Heart left ventricle (tissue), 16 donors: ENCODE measurements around the gene DZIP1. TPM values are rescaled to one million over a fixed set of nuclear protein-coding genes. Genes with fewer than 3 reads are reported as not detected.
"Not testable (repeated sequence)": the region's sequence is repeated elsewhere in the genome, so short reads cannot be mapped to it uniquely, and the experiment has no call there.

Source experiments
- ATAC-seq, 4 donors: fragments of 200-7000 bp; cut with Tn5 transposase; one replicate each; pipeline ENCODE4 v1.9.1; 2020 to 2022; ENCODE audit warnings: moderate library complexity in 4 of 4, mild to moderate bottlenecking in 3 of 4, moderate number of reproducible peaks in 1 of 4
- DNase-seq, 5 donors: peaks; one replicate each; pipeline ENCODE4 v3.0.0-alpha.2; 2020
- H3K27ac ChIP-seq, 12 donors: fragments of 200-600 bp; sonication (generic) in 4 of 12; one replicate each; pipeline versions ENCODE4 v1.5.0 to v1.8.0; 2016 to 2022; ENCODE audit warnings: mild to moderate bottlenecking in 2 of 12
- H3K27me3 ChIP-seq, 9 donors: fragments of 200-600 bp; sonication (generic) in 2 of 9; one replicate each; pipeline versions ENCODE4 v1.5.1 to v1.8.0; 2016 to 2022; ENCODE audit warnings: mild to moderate bottlenecking in 3 of 9
- H3K36me3 ChIP-seq, 9 donors: fragments of 200-600 bp; sonication (generic) in 2 of 9; one replicate each; pipeline versions ENCODE4 v1.5.0 to v1.8.0; 2018 to 2022; ENCODE audit warnings: mild to moderate bottlenecking in 2 of 9
- H3K4me1 ChIP-seq, 12 donors: fragments of 200-600 bp; sonication (generic) in 4 of 12; one replicate each; pipeline versions ENCODE4 v1.5.0 to v1.8.0; 2016 to 2022; ENCODE audit warnings: mild to moderate bottlenecking in 3 of 12
- H3K4me3 ChIP-seq, 12 donors: fragments of 200-600 bp; sonication (generic) in 4 of 12; one replicate each; pipeline versions ENCODE4 v1.5.0 to v1.8.0; 2017 to 2022; ENCODE audit warnings: mild to moderate bottlenecking in 9 of 12, moderate library complexity in 4 of 12
- H3K9me3 ChIP-seq, 12 donors: fragments of 200-600 bp; sonication (generic) in 4 of 12; one replicate each; pipeline versions ENCODE4 v1.5.0 to v1.8.0; 2016 to 2022; ENCODE audit warnings: mild to moderate bottlenecking in 1 of 12
- CTCF ChIP-seq, 12 donors: fragments of 200-600 bp; sonication (generic) in 4 of 12; IDR thresholded peaks; one replicate each; pipeline versions ENCODE4 v1.5.0 to v1.8.0; 2018 to 2022; ENCODE audit warnings: antibody characterized with exemption in 12 of 12, mild to moderate bottlenecking in 5 of 12
- POLR2A ChIP-seq, 2 donors: fragments of 450-650 bp; IDR thresholded peaks; one replicate each; pipeline ENCODE4 v1.6.1; 2017; ENCODE audit warnings: antibody characterized with exemption in 2 of 2, mild to moderate bottlenecking in 2 of 2, moderate library complexity in 2 of 2
- WGBS, 4 donors: extraction: QIAGEN DNeasy Blood & Tissue Kit in 2 of 4; methylation state at CpG; one replicate each; pipeline versions ENCODE4 v1.1.5 to v1.1.7; 2013 to 2018; 5-methylcytosine and 5-hydroxymethylcytosine counted together
- intact Hi-C, 10 donors: fragments of 100-400 bp; cut with DNase I; formaldehyde crosslinking; loops; one replicate each; pipeline versions ENCODE4 v1.11.1 to v1.14.2; 2022
- long read RNA-seq, 3 donors: library from polyadenylated mRNA; unstranded; transcript quantifications; one replicate each; pipeline ENCODE4 v2.0.0, GENCODE V29; 2020 to 2021
- polyA plus RNA-seq, 2 donors: library from polyadenylated mRNA; stranded (reverse); fragments of 200-250 nt; gene quantifications; one replicate each; pipeline ENCODE4 v1.2.3, GENCODE V29; 2013
- total RNA-seq, 9 donors: library from RNA; depleted of rRNA in 2 of 9; stranded (reverse); fragments of >200 nt in 2 of 9; fragmentation: NEBNext Ultra II Directional in 3 of 9; extraction: Animal tissue kit (Norgen Biotek cat#: 25700) in 3 of 9; gene quantifications; one replicate each; pipeline versions ENCODE4 v1.1.0 to v1.2.4, GENCODE V29; 2016 to 2023
- donor health status: ischemic (EF 13 %, LVEDD 7.1; RV severe dilation, severe dysfunction).
- donor health status: healthy with polysubstance abuse.
- donor health status: DM: no; HTN: yes; CAD: no.
- donor health status: DM: no; HTN: no; CAD: no.
- donor health status: ischemic (EF 25% LVEDD 6.9; RV normal size, moderate dysfunction).
- donor health status: ischemic (EF 25% LVEDD 5.7; RV mildly dilated, moderate dysfunction).
- donor health status: healthy.
- donor health status: DM: yes; HTN: yes; CAD: no.
- donor health status: ischemic (EF 35%, LVEDD 5.7; RV mildly dilated, moderate dysfunction).
- donor health status: nonischemic (EF 11% LVEDD 7.7; RV severe dilation, severe dysfunction).
- donor health status: DM: yes; HTN: yes; CAD: no.
- donor health status: PGD.
- donor health status: ischemic (EF 29% LVEDD 5.4; RV normal size, mild dysfunction).
- donor health status: nonischemic (EF 23%, LVEDD 6.1; RV moderate dilation, normal function).

Gene DZIP1
- total RNA-seq (1 to 10 TPM; 2.3 to 6.9 (median 5.1) TPM), polyA plus RNA-seq (1 to 10 TPM; 1.9 TPM)
- long read RNA-seq, donor 1, partial matches to known transcripts: 0 of 1 reads
- long read RNA-seq, donor 1, other reads (novel, unspliced or antisense): 1 of 1 reads
- long read RNA-seq, donor 2, partial matches to known transcripts: 2 of 3 reads
- long read RNA-seq, donor 2, other reads (novel, unspliced or antisense): 1 of 3 reads
- long read RNA-seq, donor 3, partial matches to known transcripts: 2 of 3 reads
- long read RNA-seq, donor 3, other reads (novel, unspliced or antisense): 1 of 3 reads

GRCh38 chr13:95644601-95645052 lies at the start of gene DZIP1:
Gene DZIP1, minus strand, starts transcription at chr13:95644706. Its CDS starts 2,677 bp downstream, at chr13:95642029.
- no peaks in the 10 kb centered on the region for H3K36me3 ChIP-seq
- peak within 1 kb of the TSS; percentile 55 to 89 (median 66) for H3K4me3 ChIP-seq
- no peaks in the 10 kb centered on the region for H3K9me3 ChIP-seq
- ATAC-seq (peak; percentile 90 to 95 (median 92)), DNase-seq (peak; percentile 81 to 88 (median 84))
- peaks cover 0 to 31% (median 14%) of the 10 kb centered on the region in 12 donors for H3K4me1 ChIP-seq
- peak within 1 kb of the TSS in 11 of 12 donors; percentile 42 to 85 (median 64) for H3K27ac ChIP-seq
- H3K27me3 ChIP-seq: peaks cover 0 to 54% (median 13%) of the 10 kb centered on the region in 9 donors
- peak in 1 of 2 donors; percentile 17 for TF ChIP-seq POLR2A (IDR thresholded peaks at IDR 0.05)
- TF ChIP-seq CTCF (IDR thresholded peaks at IDR 0.05): no peak
- 1 to 5% (median 2%) methylated on average over 15 to 30 of the region's 30 CpGs for whole genome bisulfite sequencing, 4 donors
- intact Hi-C loops: no loop called here

- 98 to 100% (median 99%) methylated on average over 3 to 28 of the region's 28 CpGs; no CpG with 5 or more reads in 1 of the 4 donors for WGBS, 4 donors
- H3K27ac ChIP-seq, DNase-seq, ATAC-seq, H3K36me3 ChIP-seq, H3K4me3 ChIP-seq, intact Hi-C loops, H3K27me3 ChIP-seq: not testable (repeated sequence)
- Histone ChIP-seq H3K4me1 (peaks cover 0 to 29% (median 3%) of the 10 kb centered on the region in 12 donors), H3K9me3 (peaks cover 0 to 18% (median 0%) of the 10 kb centered on the region in 12 donors)
These were observed 46.5 kb upstream of the DZIP1 start for GRCh38 chr13:95690986-95691385.

- Histone ChIP-seq H3K27ac (no peak overlapping the region), H3K4me1 (peaks cover 0 to 43% (median 6%) of the 10 kb centered on the region in 12 donors), H3K9me3 (peaks cover 0 to 16% (median 0%) of the 10 kb centered on the region in 12 donors), H3K27me3 (no peaks in the 10 kb centered on the region), H3K4me3 (no peak overlapping the region), H3K36me3 (no peaks in the 10 kb centered on the region)
- intact Hi-C loops: loop anchor here in 1 of 10 donors (10.0 kb wide), 1 partner anchor 505 kb away; no protein-coding TSS in a partner anchor
- ATAC-seq (no peak), DNase-seq (no peak)
- TF ChIP-seq CTCF (IDR thresholded peaks at IDR 0.05) (no peak), POLR2A (IDR thresholded peaks at IDR 0.05) (no peak)
- 97% methylated on average over 3 of the region's 3 CpGs for WGBS, 4 donors
These were observed 45.0 kb upstream of the DZIP1 start for GRCh38 chr13:95689582-95689926.

- DNase-seq, H3K36me3 ChIP-seq, H3K4me3 ChIP-seq, H3K27ac ChIP-seq, H3K27me3 ChIP-seq: not testable (repeated sequence)
- Histone ChIP-seq H3K4me1 (peaks cover 0 to 78% (median 24%) of the 10 kb centered on the region in 12 donors), H3K9me3 (peaks cover 0 to 16% (median 0%) of the 10 kb centered on the region in 12 donors)
- intact Hi-C loops: loop anchor here in 1 of 10 donors (10.0 kb wide), 1 partner anchor 500 kb away; no protein-coding TSS in a partner anchor
- peak in 1 of 4 donors; percentile 31 for ATAC-seq
- WGBS, 4 donors: 75 to 95% (median 90%) methylated on average over 5 of the region's 5 CpGs
These were observed 40.5 kb upstream of the DZIP1 start for GRCh38 chr13:95684960-95685359.

GRCh38 chr13:95684418-95684817 lies 39.9 kb upstream of the DZIP1 start:
- Histone ChIP-seq H3K9me3 (peaks cover 0 to 16% (median 0%) of the 10 kb centered on the region in 12 donors), H3K4me1 (peaks cover 2 to 82% (median 26%) of the 10 kb centered on the region in 12 donors), H3K27ac (peak overlapping the region in 1 of 12 donors; percentile 12), H3K36me3 (no peaks in the 10 kb centered on the region), H3K4me3 (no peak overlapping the region), H3K27me3 (no peaks in the 10 kb centered on the region)
- TF ChIP-seq POLR2A (IDR thresholded peaks at IDR 0.05) (no peak), CTCF (IDR thresholded peaks at IDR 0.05) (no peak)
- DNase-seq (no peak), ATAC-seq (no peak)
- 43 to 74% (median 66%) methylated on average over 2 of the region's 2 CpGs for WGBS, 4 donors
- intact Hi-C loops: loop anchor here in 1 of 10 donors (10.0 kb wide), 1 partner anchor 500 kb away; no protein-coding TSS in a partner anchor
